Neutrophil (primary cell): ENCODE measurements around the gene CAMTA1.

Source experiments
- H3K27ac ChIP-seq: fragments of 200-600 bp; sonication (generic); 2 replicates; pipeline ENCODE4 v1.5.1; 2016; ENCODE audit warnings: mild to moderate bottlenecking, moderate library complexity
- H3K27me3 ChIP-seq: fragments of 200-600 bp; sonication (generic); 2 replicates; pipeline ENCODE4 v1.6.0; 2016; ENCODE audit warnings: mild to moderate bottlenecking
- H3K36me3 ChIP-seq: fragments of 200-600 bp; sonication (generic); 2 replicates; pipeline ENCODE4 v1.5.1; 2017
- H3K4me1 ChIP-seq, 2 experiments: fragments of 200-600 bp in 1 of 2; sonication (generic) in 1 of 2; 1 replicate in 1 of 2; 2 replicates in 1 of 2; pipeline versions ENCODE4 v1.5.1 to v1.6.1; 2013 to 2016; ENCODE audit warnings: low read depth in 1 of 2, low read length in 1 of 2, mild to moderate bottlenecking in 1 of 2, moderate library complexity in 1 of 2; ENCODE audit not compliant: control insufficient read depth in 1 of 2, insufficient read depth in 1 of 2
- H3K4me3 ChIP-seq, 2 experiments: fragments of 200-600 bp in 1 of 2; sonication (generic) in 1 of 2; 1 replicate in 1 of 2; 2 replicates in 1 of 2; pipeline ENCODE4 v1.5.1; 2013 to 2016; ENCODE audit warnings: low read depth in 1 of 2, low read length in 1 of 2, mild to moderate bottlenecking in 1 of 2, moderate library complexity in 1 of 2
- H3K9me3 ChIP-seq: fragments of 200-600 bp; sonication (generic); 2 replicates; pipeline ENCODE4 v1.5.1; 2016
- CTCF ChIP-seq: fragments of 200-600 bp; sonication (generic); IDR thresholded peaks from 2 replicates; pipeline ENCODE4 v1.5.1; 2016; ENCODE audit warnings: antibody characterized with exemption

Gene CAMTA1

GRCh38 chr1:7795406-7795805 lies 1010.2 kb downstream of the CAMTA1 start:
- Histone ChIP-seq H3K9me3 (peaks cover 15% of the 10 kb centered on the region), H3K36me3 (no peaks in the 10 kb centered on the region), H3K4me3 (no peak overlapping the region), H3K27me3 (peaks cover 6% of the 10 kb centered on the region), H3K27ac (no peak overlapping the region), H3K4me1 (no peaks in the 10 kb centered on the region)
- no peak for TF ChIP-seq CTCF

GRCh38 chr1:7805460-7805859 lies 1020.2 kb downstream of the CAMTA1 start:
- Histone ChIP-seq H3K27ac (no peak overlapping the region), H3K4me1 (no peaks in the 10 kb centered on the region), H3K36me3 (no peaks in the 10 kb centered on the region), H3K9me3 (no peaks in the 10 kb centered on the region), H3K4me3 (no peak overlapping the region), H3K27me3 (no peaks in the 10 kb centered on the region)
- no peak for TF ChIP-seq CTCF

DNA sequence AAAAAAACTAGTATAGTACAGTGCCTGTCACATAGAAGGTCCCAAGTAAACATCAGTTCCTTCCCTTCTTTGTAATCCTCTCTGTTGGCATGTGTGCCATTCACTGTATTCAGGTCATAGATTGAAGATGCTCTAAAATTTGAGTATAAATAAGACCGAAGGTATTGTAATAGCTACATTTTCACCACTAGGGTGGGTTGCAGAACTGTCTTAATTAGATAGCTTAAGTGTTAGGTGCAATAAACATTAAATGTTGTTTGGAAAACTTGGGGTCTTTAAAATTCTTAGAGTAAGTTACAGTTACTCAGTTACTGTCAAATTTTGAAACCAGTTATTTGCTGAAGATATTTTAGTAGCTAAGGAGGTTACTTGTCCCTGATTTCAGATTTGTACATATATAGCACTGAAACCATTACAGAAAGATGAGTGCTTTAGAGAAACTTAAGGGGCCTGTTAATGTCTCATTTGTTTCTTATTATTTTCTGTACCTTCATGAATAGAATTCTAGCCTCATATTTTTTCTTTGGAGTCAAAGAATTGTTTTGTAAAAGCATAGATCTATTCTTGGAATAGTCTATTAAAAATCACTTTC lies 1023.1 kb downstream of the CAMTA1 start:
- TF ChIP-seq CTCF: no peak
- Histone ChIP-seq H3K27ac (no peak overlapping the region), H3K27me3 (no peaks in the 10 kb centered on the region), H3K36me3 (no peaks in the 10 kb centered on the region), H3K4me3 (no peak overlapping the region), H3K9me3 (peaks cover 1% of the 10 kb centered on the region), H3K4me1 (no peaks in the 10 kb centered on the region)

GRCh38 chr1:7809742-7810141 lies 1024.5 kb downstream of the CAMTA1 start:
- TF ChIP-seq CTCF: no peak
- Histone ChIP-seq H3K36me3 (no peaks in the 10 kb centered on the region), H3K4me3 (no peak overlapping the region), H3K27ac (no peak overlapping the region), H3K4me1 (no peaks in the 10 kb centered on the region), H3K27me3 (no peaks in the 10 kb centered on the region), H3K9me3 (peaks cover 6% of the 10 kb centered on the region)

GRCh38 chr1:7810395-7810794 lies 1025.1 kb downstream of the CAMTA1 start:
- no peaks in the 10 kb centered on the region for H3K27me3 ChIP-seq
- H3K36me3 ChIP-seq: no peaks in the 10 kb centered on the region
- no peak for TF ChIP-seq CTCF
- H3K9me3 ChIP-seq: peaks cover 6% of the 10 kb centered on the region
- no peaks in the 10 kb centered on the region for H3K4me1 ChIP-seq
- no peak overlapping the region for H3K27ac ChIP-seq
- no peak overlapping the region for H3K4me3 ChIP-seq

DNA sequence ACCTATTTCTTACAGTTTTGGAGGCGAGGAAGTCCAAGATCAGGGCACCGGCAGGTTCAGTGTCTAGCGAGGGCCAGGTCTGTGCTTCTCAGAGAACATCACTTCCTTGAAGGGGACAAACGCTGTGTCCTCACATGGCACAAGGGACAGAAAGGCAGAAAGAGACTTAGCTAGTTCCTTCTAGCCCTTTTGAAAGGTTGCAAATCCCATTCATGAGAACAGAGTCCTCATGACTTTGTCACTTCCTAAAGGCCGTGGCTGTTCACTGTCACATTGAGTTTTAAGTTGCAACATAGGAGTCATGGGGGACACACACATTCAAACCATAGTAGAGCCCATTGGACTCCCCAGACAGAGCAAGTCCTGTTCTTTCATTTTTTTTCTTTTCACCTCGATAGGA lies 1026.2 kb downstream of the CAMTA1 start:
- no peak for TF ChIP-seq CTCF
- Histone ChIP-seq H3K9me3 (peaks cover 6% of the 10 kb centered on the region), H3K4me3 (no peak overlapping the region), H3K27me3 (no peaks in the 10 kb centered on the region), H3K36me3 (no peaks in the 10 kb centered on the region), H3K4me1 (no peaks in the 10 kb centered on the region), H3K27ac (no peak overlapping the region)
